Measurements from ENCODE around the gene DNAJC2.

- TF ChIP-seq CTCF (conservative IDR thresholded peaks at IDR 0.05; ENCODE audit: low read depth, low read length): no peak
- no peak for TF ChIP-seq EZH2 (IDR thresholded peaks at IDR 0.05; ENCODE audit: low read length, unreplicated experiment)
- no peak for TF ChIP-seq EZH2phosphoT487 (IDR thresholded peaks at IDR 0.05; ENCODE audit: borderline replicate concordance, low read length)
Observed at GRCh38 chr7:103380395-103381191, 36.0 kb upstream of the DNAJC2 start.

Data from PC-3 (cell line).